ENCODE results near the gene TRAF3. TPM values are rescaled to one million over a fixed set of nuclear protein-coding genes. Genes with fewer than 3 reads are reported as not detected.

Gene TRAF3
- total RNA-seq, 1 experiment from 2014 or later = 11.2 TPM

DNA sequence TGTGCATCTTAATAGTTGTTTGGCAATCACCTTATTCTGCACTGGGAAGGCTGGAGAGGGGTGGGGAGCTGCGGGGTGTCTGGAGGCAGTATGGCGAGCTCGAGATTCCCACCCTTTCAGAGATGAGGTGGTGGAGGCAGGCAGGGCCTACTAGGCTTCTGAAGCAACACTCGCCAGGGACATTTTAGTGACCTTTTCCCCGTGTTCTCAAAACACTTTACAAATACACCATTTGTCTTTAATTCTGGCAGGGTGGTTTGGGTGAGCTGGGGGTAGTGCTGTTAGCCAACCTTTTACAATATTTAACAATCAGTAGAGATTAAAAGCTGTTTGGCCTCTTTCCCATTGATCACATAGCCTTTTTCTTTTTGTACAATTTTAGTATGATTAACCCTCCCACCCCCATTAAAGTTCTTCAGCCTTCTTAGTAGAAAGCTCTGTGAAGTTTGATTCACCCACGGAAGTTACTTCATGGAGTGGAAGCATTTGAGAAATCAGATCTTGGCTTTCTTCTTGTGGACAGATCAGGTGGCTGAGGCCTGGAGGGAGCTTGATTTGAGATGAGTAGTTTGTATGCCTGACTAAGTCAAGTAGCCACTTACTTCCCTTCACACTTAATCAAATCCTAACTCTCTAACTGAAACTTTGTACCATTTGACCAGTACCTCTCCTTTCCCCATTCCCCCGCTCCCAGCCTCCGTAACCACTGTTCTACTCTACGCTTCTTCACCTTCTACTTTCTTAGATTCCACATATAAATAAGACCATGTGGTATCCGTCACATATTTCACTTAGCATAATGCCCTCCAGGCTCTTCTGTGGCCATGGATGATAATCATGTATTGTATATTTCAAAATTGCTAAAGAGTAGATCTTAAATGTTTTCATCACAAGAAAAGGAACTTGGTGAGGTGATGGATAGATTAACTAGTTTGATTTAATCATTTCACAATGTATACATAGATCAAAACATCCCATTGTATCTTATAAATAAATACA lies 41.0 kb downstream of the TRAF3 start:
- Mint-ChIP-seq H3K4me3 (no peak overlapping the region), H3K4me1 (peaks cover 27% of the 10 kb centered on the region), H3K27ac (peak overlapping the region; percentile 61; the same call in 1 of the 2 replicates), H3K27me3 (ENCODE audit: low read depth) (no peaks in the 10 kb centered on the region), H3K9me3 (no peaks in the 10 kb centered on the region), H3K36me3 (no peaks in the 10 kb centered on the region)
- TF ChIP-seq ATF1 (CRISPR knock-in tag; IDR thresholded peaks at IDR 0.05) = no peak
- TF ChIP-seq, protein P1, sequence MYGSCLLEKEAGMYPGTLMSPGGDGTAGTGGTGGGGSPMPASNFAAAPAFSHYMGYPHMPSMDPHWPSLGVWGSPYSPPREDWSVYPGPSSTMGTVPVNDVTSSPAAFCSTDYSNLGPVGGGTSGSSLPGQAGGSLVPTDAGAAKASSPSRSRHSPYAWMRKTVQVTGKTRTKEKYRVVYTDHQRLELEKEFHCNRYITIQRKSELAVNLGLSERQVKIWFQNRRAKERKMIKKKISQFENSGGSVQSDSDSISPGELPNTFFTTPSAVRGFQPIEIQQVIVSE (CRISPR knock-in tag; IDR thresholded peaks at IDR 0.05; ENCODE audit: borderline replicate concordance) = no peak
- no peak for TF ChIP-seq MXD4 (CRISPR knock-in tag; IDR thresholded peaks at IDR 0.05; ENCODE audit: borderline replicate concordance)
- TF ChIP-seq, protein P2, sequence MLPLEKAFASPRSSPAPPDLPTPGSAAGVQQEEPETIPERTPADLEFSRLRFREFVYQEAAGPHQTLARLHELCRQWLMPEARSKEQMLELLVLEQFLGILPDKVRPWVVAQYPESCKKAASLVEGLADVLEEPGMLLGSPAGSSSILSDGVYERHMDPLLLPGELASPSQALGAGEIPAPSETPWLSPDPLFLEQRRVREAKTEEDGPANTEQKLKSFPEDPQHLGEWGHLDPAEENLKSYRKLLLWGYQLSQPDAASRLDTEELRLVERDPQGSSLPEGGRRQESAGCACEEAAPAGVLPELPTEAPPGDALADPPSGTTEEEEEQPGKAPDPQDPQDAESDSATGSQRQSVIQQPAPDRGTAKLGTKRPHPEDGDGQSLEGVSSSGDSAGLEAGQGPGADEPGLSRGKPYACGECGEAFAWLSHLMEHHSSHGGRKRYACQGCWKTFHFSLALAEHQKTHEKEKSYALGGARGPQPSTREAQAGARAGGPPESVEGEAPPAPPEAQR (CRISPR knock-in tag; IDR thresholded peaks at IDR 0.05) = no peak
- TF ChIP-seq, protein P3, sequence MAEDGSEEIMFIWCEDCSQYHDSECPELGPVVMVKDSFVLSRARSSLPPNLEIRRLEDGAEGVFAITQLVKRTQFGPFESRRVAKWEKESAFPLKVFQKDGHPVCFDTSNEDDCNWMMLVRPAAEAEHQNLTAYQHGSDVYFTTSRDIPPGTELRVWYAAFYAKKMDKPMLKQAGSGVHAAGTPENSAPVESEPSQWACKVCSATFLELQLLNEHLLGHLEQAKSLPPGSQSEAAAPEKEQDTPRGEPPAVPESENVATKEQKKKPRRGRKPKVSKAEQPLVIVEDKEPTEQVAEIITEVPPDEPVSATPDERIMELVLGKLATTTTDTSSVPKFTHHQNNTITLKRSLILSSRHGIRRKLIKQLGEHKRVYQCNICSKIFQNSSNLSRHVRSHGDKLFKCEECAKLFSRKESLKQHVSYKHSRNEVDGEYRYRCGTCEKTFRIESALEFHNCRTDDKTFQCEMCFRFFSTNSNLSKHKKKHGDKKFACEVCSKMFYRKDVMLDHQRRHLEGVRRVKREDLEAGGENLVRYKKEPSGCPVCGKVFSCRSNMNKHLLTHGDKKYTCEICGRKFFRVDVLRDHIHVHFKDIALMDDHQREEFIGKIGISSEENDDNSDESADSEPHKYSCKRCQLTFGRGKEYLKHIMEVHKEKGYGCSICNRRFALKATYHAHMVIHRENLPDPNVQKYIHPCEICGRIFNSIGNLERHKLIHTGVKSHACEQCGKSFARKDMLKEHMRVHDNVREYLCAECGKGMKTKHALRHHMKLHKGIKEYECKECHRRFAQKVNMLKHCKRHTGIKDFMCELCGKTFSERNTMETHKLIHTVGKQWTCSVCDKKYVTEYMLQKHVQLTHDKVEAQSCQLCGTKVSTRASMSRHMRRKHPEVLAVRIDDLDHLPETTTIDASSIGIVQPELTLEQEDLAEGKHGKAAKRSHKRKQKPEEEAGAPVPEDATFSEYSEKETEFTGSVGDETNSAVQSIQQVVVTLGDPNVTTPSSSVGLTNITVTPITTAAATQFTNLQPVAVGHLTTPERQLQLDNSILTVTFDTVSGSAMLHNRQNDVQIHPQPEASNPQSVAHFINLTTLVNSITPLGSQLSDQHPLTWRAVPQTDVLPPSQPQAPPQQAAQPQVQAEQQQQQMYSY (CRISPR knock-in tag; IDR thresholded peaks at IDR 0.05) = no peak
- TF ChIP-seq TP53 (CRISPR knock-in tag; IDR thresholded peaks at IDR 0.05) = no peak
- TF ChIP-seq IRF2 (CRISPR knock-in tag; IDR thresholded peaks at IDR 0.05; ENCODE audit: borderline replicate concordance, low read depth) = no peak
- TF ChIP-seq CREB1 (CRISPR knock-in tag; IDR thresholded peaks at IDR 0.05) = no peak
- TF ChIP-seq MYBL2 (CRISPR knock-in tag; IDR thresholded peaks at IDR 0.05) = no peak
- TF ChIP-seq, protein P4, sequence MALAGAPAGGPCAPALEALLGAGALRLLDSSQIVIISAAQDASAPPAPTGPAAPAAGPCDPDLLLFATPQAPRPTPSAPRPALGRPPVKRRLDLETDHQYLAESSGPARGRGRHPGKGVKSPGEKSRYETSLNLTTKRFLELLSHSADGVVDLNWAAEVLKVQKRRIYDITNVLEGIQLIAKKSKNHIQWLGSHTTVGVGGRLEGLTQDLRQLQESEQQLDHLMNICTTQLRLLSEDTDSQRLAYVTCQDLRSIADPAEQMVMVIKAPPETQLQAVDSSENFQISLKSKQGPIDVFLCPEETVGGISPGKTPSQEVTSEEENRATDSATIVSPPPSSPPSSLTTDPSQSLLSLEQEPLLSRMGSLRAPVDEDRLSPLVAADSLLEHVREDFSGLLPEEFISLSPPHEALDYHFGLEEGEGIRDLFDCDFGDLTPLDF (CRISPR knock-in tag; IDR thresholded peaks at IDR 0.05) = no peak
- no peak for TF ChIP-seq ZNF232 (CRISPR knock-in tag; IDR thresholded peaks at IDR 0.05)
- TF ChIP-seq, protein P5, sequence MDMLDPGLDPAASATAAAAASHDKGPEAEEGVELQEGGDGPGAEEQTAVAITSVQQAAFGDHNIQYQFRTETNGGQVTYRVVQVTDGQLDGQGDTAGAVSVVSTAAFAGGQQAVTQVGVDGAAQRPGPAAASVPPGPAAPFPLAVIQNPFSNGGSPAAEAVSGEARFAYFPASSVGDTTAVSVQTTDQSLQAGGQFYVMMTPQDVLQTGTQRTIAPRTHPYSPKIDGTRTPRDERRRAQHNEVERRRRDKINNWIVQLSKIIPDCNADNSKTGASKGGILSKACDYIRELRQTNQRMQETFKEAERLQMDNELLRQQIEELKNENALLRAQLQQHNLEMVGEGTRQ (CRISPR knock-in tag; IDR thresholded peaks at IDR 0.05) = no peak
- ChIA-PET CTCF (interaction anchor here (0.9 to 1.2 kb wide), 3 partner anchors 33 to 61 kb away, joined by 3 to 4 read pairs (median 4); no protein-coding TSS in a partner anchor), POLR2A (interaction anchor here (0.5 to 1.1 kb wide), 2 partner anchors 44 to 516 kb away, joined by 3 to 5 read pairs; partner anchors contain the start of gene EIF5)
- DNase-seq (ENCODE audit: low spot score) (no peak), ATAC-seq (no peak)

DNA sequence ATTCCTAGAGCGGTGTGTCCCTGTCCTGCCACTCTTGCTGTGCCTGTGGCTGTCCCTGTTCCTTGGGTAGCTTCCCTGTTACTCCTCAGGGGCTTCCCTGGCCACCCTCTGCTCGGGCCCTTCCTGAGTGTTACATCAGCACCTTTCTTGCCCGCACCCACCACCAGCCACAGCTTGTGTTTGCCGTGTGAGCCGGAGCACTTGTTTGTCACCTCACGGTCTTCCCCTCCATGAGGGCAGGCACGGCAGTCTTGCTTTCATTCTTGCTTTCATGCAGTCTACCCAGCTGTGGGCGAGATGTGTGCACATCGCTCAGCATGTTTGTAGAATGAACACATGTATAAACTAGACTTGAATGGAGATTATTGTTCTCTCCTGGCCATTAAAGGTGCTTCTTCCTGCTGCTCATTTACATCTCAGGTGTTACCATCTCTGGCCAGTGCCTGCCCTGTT lies 42.0 kb downstream of the TRAF3 start:
- Mint-ChIP-seq H3K4me3 (no peak overlapping the region), H3K36me3 (no peaks in the 10 kb centered on the region), H3K4me1 (peaks cover 33% of the 10 kb centered on the region), H3K27ac (peak overlapping the region; percentile 82), H3K27me3 (ENCODE audit: low read depth) (no peaks in the 10 kb centered on the region), H3K9me3 (no peaks in the 10 kb centered on the region)
- ChIA-PET POLR2A (interaction anchor here (1.1 kb wide), 1 partner anchor 515 kb away, joined by 3 read pairs; the partner anchor contains the start of gene EIF5), CTCF (interaction anchor here (0.9 to 1.2 kb wide), 2 partner anchors 34 to 60 kb away, joined by 3 to 4 read pairs; no protein-coding TSS in a partner anchor)
- peak; percentile 46 for ATAC-seq
- peak; percentile 82 for TF ChIP-seq GABPB1 (CRISPR knock-in tag; IDR thresholded peaks at IDR 0.05)
- TF ChIP-seq, protein P6, sequence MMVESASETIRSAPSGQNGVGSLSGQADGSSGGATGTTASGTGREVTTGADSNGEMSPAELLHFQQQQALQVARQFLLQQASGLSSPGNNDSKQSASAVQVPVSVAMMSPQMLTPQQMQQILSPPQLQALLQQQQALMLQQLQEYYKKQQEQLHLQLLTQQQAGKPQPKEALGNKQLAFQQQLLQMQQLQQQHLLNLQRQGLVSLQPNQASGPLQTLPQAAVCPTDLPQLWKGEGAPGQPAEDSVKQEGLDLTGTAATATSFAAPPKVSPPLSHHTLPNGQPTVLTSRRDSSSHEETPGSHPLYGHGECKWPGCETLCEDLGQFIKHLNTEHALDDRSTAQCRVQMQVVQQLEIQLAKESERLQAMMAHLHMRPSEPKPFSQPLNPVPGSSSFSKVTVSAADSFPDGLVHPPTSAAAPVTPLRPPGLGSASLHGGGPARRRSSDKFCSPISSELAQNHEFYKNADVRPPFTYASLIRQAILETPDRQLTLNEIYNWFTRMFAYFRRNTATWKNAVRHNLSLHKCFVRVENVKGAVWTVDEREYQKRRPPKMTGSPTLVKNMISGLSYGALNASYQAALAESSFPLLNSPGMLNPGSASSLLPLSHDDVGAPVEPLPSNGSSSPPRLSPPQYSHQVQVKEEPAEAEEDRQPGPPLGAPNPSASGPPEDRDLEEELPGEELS (CRISPR knock-in tag; IDR thresholded peaks at IDR 0.05) = no peak
- DNase-seq (ENCODE audit: low spot score) = no peak

Measured in WTC11 (cell line).